Kidney (tissue), 14 donors: ENCODE results near the gene ALKBH5. TPM values are rescaled to one million over a fixed set of nuclear protein-coding genes. Genes with fewer than 3 reads are reported as not detected.

Experiments
- DNase-seq, 5 donors: peaks; one replicate each; pipeline ENCODE4 v3.0.0-alpha.2; 2013 to 2020
- FAIRE-seq: peaks from 2 replicates; lab custom pipeline; 2012; peaks lifted over from hg19 to GRCh38; lab: Jason Lieb, UNC
- H3K27ac ChIP-seq, 2 donors: one replicate each; pipeline ENCODE4 v1.7.0; 2013; ENCODE audit warnings: low read depth in 2 of 2, low read length in 2 of 2, inconsistent platforms in 1 of 2
- H3K27me3 ChIP-seq: one replicate; pipeline ENCODE4 v1.7.1; 2013; ENCODE audit warnings: low read length, inconsistent platforms; ENCODE audit not compliant: control insufficient read depth, insufficient read depth
- H3K36me3 ChIP-seq, 3 donors: one replicate each; pipeline versions ENCODE4 v1.7.0 to v1.7.1; 2013; ENCODE audit warnings: low read length in 3 of 3, control low read depth in 1 of 3, inconsistent platforms in 1 of 3; ENCODE audit not compliant: insufficient read depth in 3 of 3, control insufficient read depth in 2 of 3
- H3K4me1 ChIP-seq, 3 donors: one replicate each; pipeline versions ENCODE4 v1.7.0 to v1.7.1; 2013; ENCODE audit warnings: low read length in 3 of 3, inconsistent platforms in 1 of 3, low read depth in 1 of 3; ENCODE audit not compliant: control insufficient read depth in 2 of 3, insufficient read depth in 2 of 3
- H3K4me3 ChIP-seq, 3 donors: one replicate each; pipeline versions ENCODE4 v1.7.0 to v1.8.1; 2013; ENCODE audit warnings: low read length in 3 of 3, control low read depth in 1 of 3, inconsistent platforms in 1 of 3
- H3K9ac ChIP-seq, 3 donors: one replicate each; pipeline versions ENCODE4 v1.7.0 to v1.7.1; 2013; ENCODE audit warnings: low read length in 3 of 3, control low read depth in 1 of 3, inconsistent platforms in 1 of 3
- H3K9me3 ChIP-seq, 3 donors: one replicate each; pipeline versions ENCODE4 v1.7.0 to v1.7.1; 2013; ENCODE audit warnings: low read length in 3 of 3, control low read depth in 1 of 3, inconsistent platforms in 1 of 3; ENCODE audit not compliant: control insufficient read depth in 2 of 3, insufficient read depth in 1 of 3
- intact Hi-C: fragments of 100-400 bp; cut with DNase I; formaldehyde crosslinking; loops from one replicate; pipeline ENCODE4 v1.11.1; 2022
- polyA plus RNA-seq: library from polyadenylated mRNA; stranded (reverse); fragments of 350-450 nt; fragmentation: Illumina TruSeq; extraction: RNeasy Lipid Tissue Mini Kit (QIAGEN cat#74804); gene quantifications from one replicate; pipeline ENCODE4 v1.2.3, GENCODE V29; 2014; ENCODE audit warnings: low read depth, low replicate concordance; ENCODE audit not compliant: insufficient read depth
- total RNA-seq: library from RNA; stranded (reverse); fragmentation: NEBNext Ultra II Directional; extraction: Animal tissue kit (Norgen Biotek cat#: 25700); gene quantifications from one replicate; pipeline ENCODE4 v1.2.1, GENCODE V29; 2021
- TF ChIP-seq, protein P1 (sequence below): IDR thresholded peaks from 3 replicates; pipeline ENCODE4 v1.5.1; 2012; ENCODE audit warnings: mild to moderate bottlenecking, moderate library complexity, borderline replicate concordance; ENCODE audit not compliant: insufficient read depth; ENCODE audit errors: extremely low read depth
- donor health status: control.
- donor health status: control.
- donor health status: control.
- donor health status: control.
- donor health status: control.
- donor health status: DM: yes; HTN: yes; CAD: no.
- donor health status: Normal renal cell carcinoma (clear cell type).

The ALKBH5 gene
- total and polyA plus RNA-seq, 2 donors from 2014 or later, result 67.1 to 94.4 TPM

DNA sequence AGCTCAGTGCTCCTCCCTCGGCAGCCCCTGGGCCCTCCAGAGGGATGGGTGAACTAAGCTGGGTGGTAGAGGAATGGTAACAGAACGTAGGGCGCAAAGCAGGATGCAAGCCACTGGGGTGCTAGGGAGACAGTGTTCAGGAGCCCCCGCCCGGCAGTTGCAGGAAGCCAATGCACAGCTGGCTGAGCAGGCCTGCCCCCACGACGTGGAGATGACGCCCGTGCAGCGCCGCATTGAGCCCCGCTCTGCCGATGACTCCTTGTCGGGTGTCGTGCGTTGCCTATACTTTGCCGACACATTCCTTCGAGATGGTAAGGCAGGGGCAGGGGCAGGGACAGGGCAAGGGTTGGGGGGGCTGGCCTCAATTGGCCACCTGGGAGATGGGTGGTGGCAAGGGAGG, 54.7 kb downstream of the ALKBH5 start:
- H3K27me3 ChIP-seq, result no peaks in the 10 kb centered on the region
- TF ChIP-seq, protein P1, sequence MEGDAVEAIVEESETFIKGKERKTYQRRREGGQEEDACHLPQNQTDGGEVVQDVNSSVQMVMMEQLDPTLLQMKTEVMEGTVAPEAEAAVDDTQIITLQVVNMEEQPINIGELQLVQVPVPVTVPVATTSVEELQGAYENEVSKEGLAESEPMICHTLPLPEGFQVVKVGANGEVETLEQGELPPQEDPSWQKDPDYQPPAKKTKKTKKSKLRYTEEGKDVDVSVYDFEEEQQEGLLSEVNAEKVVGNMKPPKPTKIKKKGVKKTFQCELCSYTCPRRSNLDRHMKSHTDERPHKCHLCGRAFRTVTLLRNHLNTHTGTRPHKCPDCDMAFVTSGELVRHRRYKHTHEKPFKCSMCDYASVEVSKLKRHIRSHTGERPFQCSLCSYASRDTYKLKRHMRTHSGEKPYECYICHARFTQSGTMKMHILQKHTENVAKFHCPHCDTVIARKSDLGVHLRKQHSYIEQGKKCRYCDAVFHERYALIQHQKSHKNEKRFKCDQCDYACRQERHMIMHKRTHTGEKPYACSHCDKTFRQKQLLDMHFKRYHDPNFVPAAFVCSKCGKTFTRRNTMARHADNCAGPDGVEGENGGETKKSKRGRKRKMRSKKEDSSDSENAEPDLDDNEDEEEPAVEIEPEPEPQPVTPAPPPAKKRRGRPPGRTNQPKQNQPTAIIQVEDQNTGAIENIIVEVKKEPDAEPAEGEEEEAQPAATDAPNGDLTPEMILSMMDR, result no peak
- no peak for DNase-seq

DNA sequence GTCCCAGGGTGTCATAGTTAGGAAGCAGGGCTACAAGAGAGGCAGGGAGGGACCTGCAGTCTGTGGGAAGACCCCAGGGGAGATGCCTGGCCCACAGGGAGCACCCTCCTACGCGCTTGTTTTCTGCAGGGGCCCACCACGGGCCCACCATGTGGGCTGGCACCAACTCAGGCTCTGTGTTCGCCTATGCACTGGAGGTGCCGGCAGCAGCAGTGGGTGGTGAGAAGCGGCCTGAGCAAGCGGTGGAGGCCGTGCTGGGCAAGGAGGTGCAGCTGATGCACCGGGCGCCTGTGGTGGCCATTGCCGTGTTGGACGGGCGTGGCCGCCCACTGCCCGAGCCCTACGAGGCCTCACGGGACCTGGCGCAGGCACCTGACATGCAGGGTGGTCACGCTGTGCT, 56.8 kb downstream of the ALKBH5 start:
- DNase-seq, result no peak
- H3K9me3 ChIP-seq, result no peaks in the 10 kb centered on the region
- H3K27me3 ChIP-seq, result no peaks in the 10 kb centered on the region
- H3K9ac ChIP-seq, result no peak overlapping the region
- FAIRE-seq, result no peak
- TF ChIP-seq, protein P1, result no peak
- H3K4me1 ChIP-seq, result no peaks in the 10 kb centered on the region
- no peak overlapping the region for H3K27ac ChIP-seq
- intact Hi-C loops, result no loop called here
- no peak overlapping the region for H3K4me3 ChIP-seq
- H3K36me3 ChIP-seq, result peaks cover 0 to 11% (median 8%) of the 10 kb centered on the region in 3 donors

More for the DNA sequence above, 54.7 kb downstream of the ALKBH5 start:
- no peak overlapping the region for H3K4me3 ChIP-seq
- intact Hi-C loops, result no loop called here
- no peak overlapping the region for H3K27ac ChIP-seq
- no peak overlapping the region for H3K9ac ChIP-seq
- H3K9me3 ChIP-seq, result no peaks in the 10 kb centered on the region
- peaks cover 0 to 7% (median 3%) of the 10 kb centered on the region in 3 donors for H3K36me3 ChIP-seq
- no peaks in the 10 kb centered on the region for H3K4me1 ChIP-seq
- no peak for FAIRE-seq

DNA sequence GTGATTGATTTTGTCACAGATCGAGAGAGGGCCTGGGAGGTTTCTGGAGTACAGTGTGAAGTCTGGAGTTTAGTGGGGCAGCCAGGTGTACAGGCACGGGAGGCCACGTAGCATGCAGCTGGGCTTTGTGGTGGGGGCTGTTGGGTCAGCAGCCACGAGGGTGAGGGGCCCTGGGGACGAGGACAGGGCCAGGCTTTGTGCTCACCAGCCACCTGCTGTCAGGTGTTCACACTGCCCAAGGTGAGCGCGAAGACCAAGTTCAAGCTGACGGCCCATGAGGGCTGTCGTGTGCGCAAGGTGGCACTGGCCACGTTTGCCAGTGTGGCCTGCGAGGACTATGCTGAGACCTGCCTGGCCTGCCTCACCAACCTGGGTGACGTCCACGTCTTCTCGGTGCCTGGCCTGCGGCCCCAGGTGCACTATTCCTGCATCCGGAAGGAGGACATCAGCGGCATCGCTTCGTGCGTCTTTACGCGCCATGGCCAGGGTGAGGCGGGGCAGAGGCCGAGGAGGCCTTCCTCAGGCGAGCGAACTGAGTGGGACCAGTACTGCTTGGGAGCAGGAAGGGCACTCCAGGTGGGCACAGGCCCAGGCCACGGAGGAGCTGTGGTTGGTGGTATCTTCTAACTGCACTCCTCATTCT, 57.7 kb downstream of the ALKBH5 start:
- intact Hi-C loops, result no loop called here
- no peaks in the 10 kb centered on the region for H3K27me3 ChIP-seq
- H3K4me1 ChIP-seq, result no peaks in the 10 kb centered on the region
- no peaks in the 10 kb centered on the region for H3K9me3 ChIP-seq
- H3K9ac ChIP-seq, result no peak overlapping the region
- DNase-seq, result no peak
- TF ChIP-seq, protein P1, result no peak
- no peak overlapping the region for H3K27ac ChIP-seq
- no peak for FAIRE-seq
- peaks cover 0 to 17% (median 11%) of the 10 kb centered on the region in 3 donors for H3K36me3 ChIP-seq
- H3K4me3 ChIP-seq, result no peak overlapping the region
